ENCODE data around the gene NYAP2. TPM values are rescaled to one million over a fixed set of nuclear protein-coding genes. Genes with fewer than 3 reads are reported as not detected.

The NYAP2 gene
- total and polyA plus RNA-seq, 7 donors, result 0.03 to 0.36 TPM; not detected in 5

DNA sequence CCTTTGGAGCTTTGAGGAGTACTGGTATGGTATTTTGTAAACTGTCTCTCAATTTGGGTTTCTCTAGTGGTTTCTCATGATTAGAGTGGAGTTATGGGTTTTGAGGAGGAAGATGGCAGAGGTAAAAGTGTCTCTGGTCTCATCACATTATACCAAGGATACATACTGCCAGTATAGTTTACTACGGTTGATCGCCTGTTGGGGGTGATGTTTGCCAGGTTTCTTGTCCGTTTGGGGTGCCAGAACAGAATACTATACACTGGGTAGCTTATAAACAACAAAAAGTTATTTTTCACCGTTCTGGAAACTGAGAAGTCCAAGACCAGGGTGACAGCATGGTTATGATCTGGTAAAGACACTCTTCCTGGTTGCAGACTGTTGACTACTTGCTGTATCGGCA lies 293.7 kb downstream of the NYAP2 start:
- H3K4me3 ChIP-seq, result no peak overlapping the region
- H3K9me3 ChIP-seq, result no peaks in the 10 kb centered on the region
- no peak overlapping the region for H3K27ac ChIP-seq
- no peaks in the 10 kb centered on the region for H3K4me1 ChIP-seq
- intact Hi-C loops (cut with DNase I), result no loop called here
- TF ChIP-seq POLR2AphosphoS5 (IDR thresholded peaks at IDR 0.05), result no peak
- no peak for TF ChIP-seq EP300 (IDR thresholded peaks at IDR 0.05)
- no peak for TF ChIP-seq POLR2A (IDR thresholded peaks at IDR 0.05)
- TF ChIP-seq, protein P1, sequence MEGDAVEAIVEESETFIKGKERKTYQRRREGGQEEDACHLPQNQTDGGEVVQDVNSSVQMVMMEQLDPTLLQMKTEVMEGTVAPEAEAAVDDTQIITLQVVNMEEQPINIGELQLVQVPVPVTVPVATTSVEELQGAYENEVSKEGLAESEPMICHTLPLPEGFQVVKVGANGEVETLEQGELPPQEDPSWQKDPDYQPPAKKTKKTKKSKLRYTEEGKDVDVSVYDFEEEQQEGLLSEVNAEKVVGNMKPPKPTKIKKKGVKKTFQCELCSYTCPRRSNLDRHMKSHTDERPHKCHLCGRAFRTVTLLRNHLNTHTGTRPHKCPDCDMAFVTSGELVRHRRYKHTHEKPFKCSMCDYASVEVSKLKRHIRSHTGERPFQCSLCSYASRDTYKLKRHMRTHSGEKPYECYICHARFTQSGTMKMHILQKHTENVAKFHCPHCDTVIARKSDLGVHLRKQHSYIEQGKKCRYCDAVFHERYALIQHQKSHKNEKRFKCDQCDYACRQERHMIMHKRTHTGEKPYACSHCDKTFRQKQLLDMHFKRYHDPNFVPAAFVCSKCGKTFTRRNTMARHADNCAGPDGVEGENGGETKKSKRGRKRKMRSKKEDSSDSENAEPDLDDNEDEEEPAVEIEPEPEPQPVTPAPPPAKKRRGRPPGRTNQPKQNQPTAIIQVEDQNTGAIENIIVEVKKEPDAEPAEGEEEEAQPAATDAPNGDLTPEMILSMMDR (IDR thresholded peaks at IDR 0.05), result no peak
- 69 to 77% methylated on average over 5 of the region's 5 CpGs for WGBS, 2 donors
- H3K36me3 ChIP-seq, result no peaks in the 10 kb centered on the region
- H3K27me3 ChIP-seq, result no peaks in the 10 kb centered on the region
- DNase-seq, result no peak

DNA sequence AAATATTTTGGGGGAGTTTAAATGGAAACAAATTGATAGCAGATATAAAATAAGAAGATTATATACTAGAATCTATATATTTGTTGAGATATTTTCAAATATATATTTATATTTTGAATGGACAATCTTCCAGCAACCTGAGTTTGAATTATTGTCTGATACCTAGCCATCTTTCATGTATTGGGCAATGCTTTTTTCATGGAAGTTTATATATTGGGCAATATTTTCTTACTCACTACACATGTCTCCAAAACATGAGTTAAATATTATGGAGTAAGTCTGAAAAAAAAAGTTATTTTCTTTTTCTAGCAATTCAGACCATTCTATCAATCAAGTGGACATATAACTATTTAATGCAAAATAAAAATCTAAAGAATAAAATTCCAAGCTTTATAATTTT lies 295.2 kb downstream of the NYAP2 start:
- no peaks in the 10 kb centered on the region for H3K9me3 ChIP-seq
- no peaks in the 10 kb centered on the region for H3K4me1 ChIP-seq
- H3K4me3 ChIP-seq, result no peak overlapping the region
- H3K27ac ChIP-seq, result no peak overlapping the region
- no peaks in the 10 kb centered on the region for H3K27me3 ChIP-seq
- no peak for DNase-seq
- no peaks in the 10 kb centered on the region for H3K36me3 ChIP-seq
- no peak for TF ChIP-seq POLR2AphosphoS5 (IDR thresholded peaks at IDR 0.05)
- TF ChIP-seq, protein P1 (IDR thresholded peaks at IDR 0.05), result no peak
- no peak for TF ChIP-seq EP300 (IDR thresholded peaks at IDR 0.05)
- TF ChIP-seq POLR2A (IDR thresholded peaks at IDR 0.05), result no peak
- intact Hi-C loops (cut with DNase I), result no loop called here

DNA sequence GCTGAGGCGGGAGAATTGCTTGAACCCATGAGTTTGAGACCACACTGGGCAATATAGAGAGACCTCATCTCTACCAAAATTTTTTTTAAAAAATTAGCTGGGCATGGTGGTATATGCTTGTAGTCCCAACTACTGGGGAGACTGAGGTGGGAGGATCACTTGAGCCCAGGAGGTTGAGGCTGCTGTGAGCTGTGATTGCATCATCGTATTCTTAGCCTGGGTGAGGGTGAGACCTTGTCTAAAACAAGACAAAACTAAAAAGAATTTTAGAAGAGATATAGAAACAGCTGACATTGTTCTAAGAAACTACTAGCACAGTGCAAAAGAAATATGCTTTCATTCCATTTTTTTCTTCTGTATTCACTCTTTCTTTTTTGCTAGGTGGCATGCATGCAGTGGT lies 298.4 kb downstream of the NYAP2 start:
- Histone ChIP-seq H3K9me3 (no peaks in the 10 kb centered on the region), H3K27me3 (no peaks in the 10 kb centered on the region), H3K27ac (no peak overlapping the region), H3K4me3 (no peak overlapping the region), H3K36me3 (no peaks in the 10 kb centered on the region), H3K4me1 (no peaks in the 10 kb centered on the region)
- no peak for TF ChIP-seq POLR2AphosphoS5 (IDR thresholded peaks at IDR 0.05)
- TF ChIP-seq, protein P1 (IDR thresholded peaks at IDR 0.05), result no peak
- TF ChIP-seq EP300 (IDR thresholded peaks at IDR 0.05), result no peak
- TF ChIP-seq POLR2A (IDR thresholded peaks at IDR 0.05), result no peak
- 90% methylated on average over 2 of the region's 2 CpGs for WGBS, 2 donors
- intact Hi-C loops (cut with DNase I), result no loop called here
- no peak for DNase-seq

Small RNAs within 50 kb of the gene (small RNA-seq; reads per million reads assigned to genes)
- 0 reads per million in 3 donors for gene AC016717.1
